ENCODE measurements around the gene GPR17.

Gene GPR17

DNA sequence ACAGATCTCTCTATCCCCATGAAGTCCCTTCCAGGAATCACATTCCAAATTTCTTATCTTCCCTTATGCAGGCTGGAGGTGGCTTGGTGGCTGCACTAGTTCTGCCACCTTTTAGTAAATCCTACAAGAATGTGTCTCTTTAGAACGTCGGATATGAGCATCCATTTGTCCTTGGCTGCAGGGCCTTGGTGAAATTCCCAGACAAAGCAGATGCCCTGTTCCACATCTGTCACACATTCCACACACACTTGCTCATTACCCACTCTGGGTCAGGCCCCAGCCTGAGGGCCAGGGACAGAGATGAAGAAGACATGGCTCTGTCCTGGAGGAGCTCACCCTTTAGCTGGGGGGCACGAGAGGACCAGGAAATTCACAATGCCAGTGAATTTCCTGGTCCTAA, 31.2 kb upstream of the GPR17 start:
- DNase-seq (ENCODE audit: low read depth) = no peak

DNA sequence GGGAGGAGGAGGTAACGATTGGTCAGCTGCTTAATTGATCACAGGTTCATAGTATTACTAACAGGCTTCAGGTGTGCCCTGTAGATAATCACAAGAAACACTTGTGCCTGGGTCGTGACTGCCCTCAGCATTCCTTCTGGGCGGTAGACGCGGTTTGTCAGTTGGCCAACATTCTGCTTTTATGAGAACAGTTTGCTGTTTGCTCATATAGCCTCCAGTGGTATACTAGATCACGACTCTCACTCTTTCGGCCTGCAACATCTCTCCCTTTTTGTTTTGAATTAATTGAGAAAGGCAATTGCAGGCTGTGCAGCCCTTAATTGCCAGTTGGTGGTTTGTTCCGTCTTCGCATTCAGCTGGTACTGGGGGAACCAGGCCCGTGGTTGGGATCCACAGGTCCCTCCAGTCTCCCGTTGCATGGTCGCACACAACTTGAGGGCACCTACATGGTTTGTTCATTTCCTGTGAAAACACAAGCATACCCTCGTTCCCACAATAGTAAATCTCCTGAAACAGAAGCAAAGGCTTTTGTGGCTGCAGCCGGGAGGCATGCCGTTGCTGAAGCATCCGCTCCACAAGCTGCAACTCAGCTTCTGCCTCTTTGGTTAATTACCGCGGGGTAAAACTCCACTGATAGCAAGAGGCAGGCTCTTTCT, 30.3 kb upstream of the GPR17 start:
- DNase-seq (ENCODE audit: low read depth) = no peak

DNA sequence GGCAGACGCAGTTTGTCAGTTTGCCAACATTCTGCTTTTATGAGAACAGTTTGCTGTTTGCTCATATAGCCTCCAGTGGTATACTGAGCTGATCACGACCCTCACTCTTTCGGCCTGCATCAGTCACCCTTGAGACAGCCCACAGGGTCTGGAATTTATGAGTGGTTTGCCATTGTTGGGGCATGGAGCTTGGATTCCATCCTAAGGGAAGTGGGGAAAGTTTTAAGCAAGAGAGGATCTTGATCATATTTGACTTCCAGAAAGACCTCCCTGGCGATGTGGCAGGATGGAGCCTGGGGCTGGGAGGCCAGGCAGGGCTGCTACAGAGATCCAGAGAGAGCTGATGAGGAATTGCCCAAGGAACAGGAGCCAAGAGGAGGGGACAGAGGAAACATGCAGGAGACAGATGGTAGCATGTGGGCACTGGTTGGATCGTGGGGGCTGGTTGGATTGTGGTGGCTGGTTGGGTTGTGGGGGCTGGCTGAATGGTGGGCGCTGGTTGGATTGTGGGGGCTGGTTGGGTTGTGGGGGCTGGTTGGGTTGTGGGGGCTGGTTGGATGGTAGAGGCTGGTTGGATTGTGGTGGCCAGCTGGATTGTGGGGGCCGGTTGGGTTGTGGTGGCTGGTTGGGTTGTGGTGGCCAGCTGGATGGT, 27.3 kb upstream of the GPR17 start:
- DNase-seq (ENCODE audit: low read depth) = no peak

- DNase-seq (ENCODE audit: low read depth) = no peak
Measured at GRCh38 chr2:127619203-127619590, 26.8 kb upstream of the GPR17 start.

- DNase-seq (ENCODE audit: low read depth) = no peak
Measured at GRCh38 chr2:127619877-127620705, 25.9 kb upstream of the GPR17 start.

GRCh38 chr2:127620866-127621265, 25.1 kb upstream of the GPR17 start:
- no peak for DNase-seq (ENCODE audit: low read depth)

- DNase-seq (ENCODE audit: low read depth) = no peak
Measured at GRCh38 chr2:127621981-127622431, 23.9 kb upstream of the GPR17 start.

DNA sequence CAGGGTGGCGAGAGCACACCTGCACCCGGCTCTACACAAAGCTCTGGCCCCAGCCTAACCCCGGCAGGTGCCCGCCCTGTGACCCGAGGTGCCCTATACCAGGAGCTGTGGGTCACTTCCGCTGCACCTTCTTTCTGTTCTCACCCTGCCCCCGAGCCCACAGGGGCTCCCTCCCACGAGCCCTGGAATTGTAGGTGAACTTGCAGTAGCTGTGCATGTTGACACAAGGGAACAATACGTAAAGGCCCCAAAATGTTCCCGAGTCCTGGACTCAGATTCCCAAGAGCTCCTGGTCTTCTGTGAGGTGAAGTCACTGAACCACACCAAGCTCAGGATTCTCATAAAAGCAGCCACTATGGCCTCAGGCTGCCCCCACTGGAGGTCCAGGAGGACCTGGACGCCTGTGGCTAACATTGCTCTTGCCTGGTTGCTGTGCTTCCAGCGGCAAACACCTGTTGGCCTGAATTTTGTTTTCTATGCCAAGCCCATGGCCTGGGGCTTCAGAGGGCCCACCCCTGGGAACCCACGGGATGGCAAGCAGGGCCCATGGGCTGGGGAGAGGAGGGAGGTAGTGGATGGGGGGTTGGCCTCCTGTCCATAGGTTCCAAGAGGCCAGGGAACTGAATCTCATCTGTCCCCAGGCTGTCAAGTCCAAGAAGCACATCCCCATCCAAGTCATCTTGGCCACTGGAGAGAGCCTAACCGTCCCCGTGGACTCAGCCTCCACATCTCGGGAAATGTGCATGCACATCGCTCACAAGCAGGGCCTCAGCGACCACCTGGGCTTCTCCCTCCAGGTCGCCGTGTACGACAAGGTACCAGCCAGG, 23.2 kb upstream of the GPR17 start:
- DNase-seq (ENCODE audit: low read depth) = no peak

DNA sequence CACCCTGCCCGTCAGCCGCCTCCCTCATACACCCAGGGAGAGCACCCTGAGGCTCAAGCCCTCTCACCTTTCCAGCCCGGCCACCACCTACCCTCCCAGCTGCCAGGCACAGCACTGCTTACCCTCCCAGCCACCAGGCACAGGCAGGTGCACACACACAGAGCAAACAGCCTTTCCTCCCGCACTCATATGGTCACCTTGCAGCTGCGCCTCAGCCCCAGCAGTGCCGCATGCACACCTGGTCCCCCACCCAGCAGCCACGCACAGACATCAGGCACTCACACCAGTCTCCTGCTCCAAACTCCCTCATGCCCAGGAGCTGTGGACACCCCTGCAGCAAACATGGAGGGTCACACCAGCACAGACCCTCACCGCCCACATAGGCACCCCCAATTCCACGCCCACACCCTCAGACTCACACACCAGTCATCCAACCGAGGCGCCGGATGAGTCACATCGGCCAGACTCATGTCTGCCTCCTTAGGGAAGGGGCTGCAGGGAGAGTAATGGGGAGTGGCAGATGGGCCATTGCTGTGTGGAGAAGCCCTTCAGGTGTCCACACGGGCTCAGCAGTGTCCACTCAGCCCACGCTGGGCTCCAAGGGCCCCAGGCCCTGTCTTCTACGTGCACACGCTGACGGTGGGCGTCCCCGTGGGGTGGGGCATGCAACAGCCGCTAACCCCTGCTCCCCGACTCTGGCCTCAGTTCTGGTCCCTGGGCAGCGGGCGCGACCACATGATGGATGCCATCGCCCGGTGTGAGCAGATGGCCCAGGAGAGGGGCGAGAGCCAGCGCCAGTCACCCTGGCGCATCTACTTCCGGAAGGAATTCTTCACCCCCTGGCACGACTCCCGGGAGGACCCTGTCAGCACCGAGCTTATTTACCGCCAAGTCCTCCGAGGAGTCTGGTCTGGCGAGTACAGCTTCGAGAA, 22.3 kb upstream of the GPR17 start:
- no peak for DNase-seq (ENCODE audit: low read depth)

DNA sequence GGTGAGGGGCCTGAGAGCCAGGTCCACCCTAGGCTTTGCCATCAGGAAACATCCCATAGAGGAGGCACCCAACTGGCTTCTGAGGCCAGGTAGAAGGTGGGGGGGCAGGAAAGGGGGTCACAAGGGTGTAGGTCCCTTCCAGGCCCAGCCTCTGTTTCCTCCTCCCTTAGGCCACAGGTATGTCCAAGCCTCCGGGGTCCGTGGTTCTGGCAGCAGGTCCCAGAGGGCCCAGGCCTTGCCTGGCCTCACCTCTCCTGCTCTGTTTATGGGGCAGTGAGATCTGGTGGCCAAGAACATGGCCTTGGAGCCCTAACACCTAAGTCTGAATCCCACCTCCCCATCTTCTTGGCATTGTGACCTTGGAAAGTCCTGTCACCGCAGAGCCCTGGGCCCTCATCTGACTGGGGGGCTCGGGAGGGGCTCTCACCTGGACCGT, 21.6 kb upstream of the GPR17 start:
- no peak for DNase-seq (ENCODE audit: low read depth)

- DNase-seq (ENCODE audit: low read depth) = no peak
Measured at GRCh38 chr2:127624756-127625571, 21.0 kb upstream of the GPR17 start.

GRCh38 chr2:127625572-127625951, 20.4 kb upstream of the GPR17 start:
- DNase-seq (ENCODE audit: low read depth) = no peak

GRCh38 chr2:127626175-127626574, 19.8 kb upstream of the GPR17 start:
- no peak for DNase-seq (ENCODE audit: low read depth)

GRCh38 chr2:127626917-127627739, 18.8 kb upstream of the GPR17 start:
- DNase-seq (ENCODE audit: low read depth) = no peak

- no peak for DNase-seq (ENCODE audit: low read depth)
Measured at GRCh38 chr2:127627740-127628571, 18.0 kb upstream of the GPR17 start.

DNA sequence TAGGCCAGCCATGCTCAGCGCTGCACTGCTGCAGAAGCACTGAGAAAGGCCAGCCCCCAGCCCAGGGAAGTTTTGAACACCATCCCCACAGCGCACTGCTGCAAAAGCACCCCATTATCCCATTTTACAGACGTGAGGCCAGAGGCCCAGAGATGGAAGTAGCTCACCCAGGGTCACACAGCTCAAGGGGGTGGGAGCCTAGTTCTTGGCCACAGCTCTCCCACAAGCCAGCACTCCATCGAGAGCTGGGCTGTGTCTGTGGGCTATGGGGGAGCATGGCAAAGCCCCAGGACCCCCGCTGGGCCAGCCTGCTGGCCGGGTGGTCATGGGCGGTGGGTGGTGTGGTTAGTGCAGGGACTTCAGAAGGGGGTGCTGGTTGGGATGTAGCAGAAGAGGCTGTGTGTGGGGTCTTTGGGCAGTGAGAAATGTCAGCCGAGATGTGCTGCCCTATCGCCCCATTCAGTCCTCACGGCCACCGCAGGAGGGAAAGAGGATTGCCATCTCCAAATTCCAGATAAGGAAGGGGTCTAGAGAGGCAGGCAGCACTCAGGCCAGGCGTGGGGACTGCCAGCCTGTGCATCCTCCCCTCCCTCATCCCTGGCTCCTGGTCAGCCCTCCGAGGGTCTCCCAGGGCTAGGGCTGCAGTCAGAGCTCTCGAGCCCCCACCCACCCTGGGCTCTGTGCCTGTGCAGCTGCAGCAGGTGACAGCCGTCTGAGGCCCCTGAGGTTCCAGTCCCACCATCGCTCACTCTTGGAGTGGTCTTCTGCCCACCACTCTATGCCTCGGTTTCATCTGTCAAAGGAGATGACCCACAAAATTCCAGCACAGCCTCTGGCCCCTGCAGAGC, 17.0 kb upstream of the GPR17 start:
- DNase-seq (ENCODE audit: low read depth) = no peak

DNA sequence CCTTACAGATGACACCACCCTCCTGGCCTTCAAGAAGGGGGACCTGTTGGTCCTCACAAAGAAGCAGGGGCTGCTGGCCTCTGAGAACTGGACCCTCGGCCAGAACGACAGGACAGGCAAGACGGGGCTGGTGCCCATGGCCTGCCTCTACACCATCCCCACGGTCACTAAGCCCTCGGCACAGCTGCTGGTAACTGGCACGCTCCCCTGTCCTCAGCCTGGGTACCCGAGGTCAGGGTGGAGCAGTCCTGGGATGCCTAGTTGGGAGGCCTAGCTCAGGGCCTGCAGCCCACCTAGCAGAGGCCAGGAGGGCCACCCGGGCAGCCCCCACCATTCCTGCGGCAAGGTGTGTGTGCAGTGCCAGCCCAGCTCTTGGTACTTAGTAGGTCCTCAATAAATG, 16.3 kb upstream of the GPR17 start:
- DNase-seq (ENCODE audit: low read depth) = no peak
